PC-9 (cell line): Measurements from ENCODE around the gene PDHX.

Experiments
- EZH2 ChIP-seq: fragments of 200-600 bp; sonication (generic); IDR thresholded peaks from 2 replicates; pipeline ENCODE4 v1.8.0; 2017; ENCODE audit warnings: antibody characterized with exemption, low read depth
- TF ChIP-seq, protein P1 (sequence below): fragments of 200-600 bp; sonication (generic); conservative IDR thresholded peaks from 2 replicates; pipeline ENCODE4 v1.6.1; 2017; ENCODE audit warnings: mixed run types, antibody characterized with exemption, mild to moderate bottlenecking, moderate library complexity

GRCh38 chr11:34948696-34949095 lies 32.3 kb downstream of the PDHX start:
- TF ChIP-seq, protein P1, sequence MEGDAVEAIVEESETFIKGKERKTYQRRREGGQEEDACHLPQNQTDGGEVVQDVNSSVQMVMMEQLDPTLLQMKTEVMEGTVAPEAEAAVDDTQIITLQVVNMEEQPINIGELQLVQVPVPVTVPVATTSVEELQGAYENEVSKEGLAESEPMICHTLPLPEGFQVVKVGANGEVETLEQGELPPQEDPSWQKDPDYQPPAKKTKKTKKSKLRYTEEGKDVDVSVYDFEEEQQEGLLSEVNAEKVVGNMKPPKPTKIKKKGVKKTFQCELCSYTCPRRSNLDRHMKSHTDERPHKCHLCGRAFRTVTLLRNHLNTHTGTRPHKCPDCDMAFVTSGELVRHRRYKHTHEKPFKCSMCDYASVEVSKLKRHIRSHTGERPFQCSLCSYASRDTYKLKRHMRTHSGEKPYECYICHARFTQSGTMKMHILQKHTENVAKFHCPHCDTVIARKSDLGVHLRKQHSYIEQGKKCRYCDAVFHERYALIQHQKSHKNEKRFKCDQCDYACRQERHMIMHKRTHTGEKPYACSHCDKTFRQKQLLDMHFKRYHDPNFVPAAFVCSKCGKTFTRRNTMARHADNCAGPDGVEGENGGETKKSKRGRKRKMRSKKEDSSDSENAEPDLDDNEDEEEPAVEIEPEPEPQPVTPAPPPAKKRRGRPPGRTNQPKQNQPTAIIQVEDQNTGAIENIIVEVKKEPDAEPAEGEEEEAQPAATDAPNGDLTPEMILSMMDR = no peak
- no peak for TF ChIP-seq EZH2
